GM12878 (cell line): ENCODE measurements around the gene AMZ2.

ENCODE experiments used
- CTCF ChIP-seq, 3 experiments: IDR thresholded peaks in 2 of 3; conservative IDR thresholded peaks in 1 of 3; 2 replicates each; pipeline ENCODE4 v1.5.1; 2011; ENCODE audit warnings: low read depth in 3 of 3, low read length in 3 of 3, mild to moderate bottlenecking in 3 of 3, control low read depth in 2 of 3, moderate library complexity in 2 of 3, inconsistent platforms in 1 of 3, mixed read lengths in 1 of 3; ENCODE audit not compliant: control insufficient read depth in 2 of 3, insufficient read depth in 1 of 3; ENCODE audit errors: extremely low read depth in 1 of 3
- JUND ChIP-seq: IDR thresholded peaks from 2 replicates; pipeline ENCODE4 v1.6.1; 2012; ENCODE audit warnings: low read depth, mild to moderate bottlenecking, low read length, improper control_type of control experiment, moderate library complexity
- PBX3 ChIP-seq: IDR thresholded peaks from 2 replicates; pipeline ENCODE4 v1.6.1; 2011; ENCODE audit warnings: mild to moderate bottlenecking, low read depth, low read length, moderate library complexity; ENCODE audit not compliant: insufficient replicate concordance

DNA sequence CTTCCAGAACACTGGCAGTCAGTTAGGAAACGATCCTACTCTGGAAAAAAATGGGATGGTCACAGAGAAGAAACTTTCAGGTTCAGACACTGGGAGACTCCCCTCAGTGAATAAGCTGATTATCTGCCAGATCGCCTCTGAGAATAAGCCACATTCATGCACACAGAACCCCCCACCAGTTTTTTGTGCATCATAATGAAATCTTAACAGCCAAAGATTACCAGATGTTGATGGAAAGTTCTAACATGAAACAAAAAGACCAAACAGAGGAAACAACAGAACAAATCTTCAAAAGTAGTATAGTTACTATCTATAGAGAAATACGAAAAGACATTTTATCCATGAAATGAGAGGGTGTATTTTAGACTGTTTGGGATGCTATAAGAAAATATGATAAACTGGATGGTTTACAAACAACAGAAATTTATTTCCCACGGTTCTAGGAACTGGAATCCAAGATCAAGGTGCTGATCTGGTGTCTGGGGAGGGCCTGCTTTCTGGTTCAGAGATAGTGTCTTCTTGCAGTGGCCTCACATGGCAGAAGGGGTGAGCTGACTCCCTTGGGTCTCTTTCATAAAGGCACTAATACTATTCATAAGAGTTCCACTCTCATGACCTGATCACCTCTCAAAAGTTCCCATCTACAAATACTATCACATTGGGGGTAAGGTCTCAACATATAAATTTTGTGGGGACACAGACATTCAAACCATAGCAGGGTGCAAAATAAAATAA is 8.0 kb upstream of the AMZ2 start:
- TF ChIP-seq CTCF (IDR thresholded peaks at IDR 0.05 in 2 of 3, conservative IDR thresholded peaks at IDR 0.05 in 1 of 3; ENCODE audit: control insufficient read depth in 2 of 3, extremely low read depth in 1 of 3, insufficient read depth in 1 of 3, low read depth in 3 of 3, low read length in 3 of 3): no peak
- TF ChIP-seq PBX3: no peak
- TF ChIP-seq JUND: no peak
